Activated naive CD4-positive, alpha-beta T cell treated with anti-CD3 and anti-CD28 coated beads for 36 hours (primary cell): ENCODE results near the gene TLK1. TPM values are rescaled to one million over a fixed set of nuclear protein-coding genes. Genes with fewer than 3 reads are reported as not detected.

ENCODE experiments used
- CTCF ChIA-PET: fragments of 350-600 bp; sonication (Branson Sonifier 250); formaldehyde crosslinking; loops from one replicate; lab custom pipeline; 2021; ENCODE audit warnings: antibody characterized with exemption; lab: Charles Lee
- DNase-seq: peaks from one replicate; pipeline ENCODE4 v3.0.0-alpha.2; 2020
- H3K27ac Mint-ChIP-seq: one replicate; pipeline ENCODE4 v1.8.0; 2021; ENCODE audit warnings: mild to moderate bottlenecking, mixed read lengths
- H3K27me3 Mint-ChIP-seq: one replicate; pipeline ENCODE4 v1.8.0; 2021; ENCODE audit warnings: low read depth, mixed read lengths
- H3K36me3 Mint-ChIP-seq: one replicate; pipeline ENCODE4 v1.8.0; 2021; ENCODE audit warnings: low read depth, mixed read lengths
- H3K4me1 Mint-ChIP-seq: one replicate; pipeline ENCODE4 v1.8.0; 2021; ENCODE audit warnings: low read depth, mixed read lengths
- H3K4me3 Mint-ChIP-seq: one replicate; pipeline ENCODE4 v1.8.0; 2021; ENCODE audit warnings: mild to moderate bottlenecking, moderate library complexity, mixed read lengths
- H3K9me3 Mint-ChIP-seq: one replicate; pipeline ENCODE4 v1.8.0; 2021; ENCODE audit warnings: mixed read lengths
- intact Hi-C: fragments of 100-400 bp; cut with micrococcal nuclease; formaldehyde crosslinking; loops from one replicate; pipeline ENCODE4 v1.15.1; 2023
- total RNA-seq, 2 experiments: library from RNA; stranded (reverse); gene quantifications; one replicate each; pipeline ENCODE4 v1.2.3, GENCODE V29; 2021

Gene TLK1
- total RNA-seq, 2 experiments from 2014 or later, result 54.5 to 55.9 TPM

GRCh38 chr2:171185165-171185818, 24.6 kb upstream of the TLK1 start:
- DNase-seq, result no peak
- Mint-ChIP-seq H3K27ac (no peak overlapping the region), H3K4me3 (no peak overlapping the region), H3K4me1 (peaks cover 15% of the 10 kb centered on the region), H3K9me3 (no peaks in the 10 kb centered on the region), H3K36me3 (no peaks in the 10 kb centered on the region), H3K27me3 (peaks cover 6% of the 10 kb centered on the region)
- intact Hi-C loops, result no loop called here
- CTCF ChIA-PET, result no interaction called here

GRCh38 chr2:171181064-171182049, 20.7 kb upstream of the TLK1 start:
- CTCF ChIA-PET, result interaction anchor here (0.7 to 1.4 kb wide), 4 partner anchors 20 to 779 kb away, joined by 3 to 4 read pairs (median 4); no protein-coding TSS in a partner anchor
- DNase-seq, result no peak
- Mint-ChIP-seq H3K9me3 (no peaks in the 10 kb centered on the region), H3K27ac (no peak overlapping the region), H3K4me1 (peaks cover 20% of the 10 kb centered on the region), H3K36me3 (no peaks in the 10 kb centered on the region), H3K4me3 (no peak overlapping the region), H3K27me3 (peaks cover 6% of the 10 kb centered on the region)
- intact Hi-C loops, result loop anchor here (2.0 kb wide), 1 partner anchor 29 kb away; no protein-coding TSS in a partner anchor

GRCh38 chr2:171180229-171180930, 19.7 kb upstream of the TLK1 start:
- H3K4me1 Mint-ChIP-seq, result peaks cover 20% of the 10 kb centered on the region
- intact Hi-C loops, result loop anchor here (2.0 kb wide), 1 partner anchor 30 kb away; no protein-coding TSS in a partner anchor
- no peak for DNase-seq
- CTCF ChIA-PET, result interaction anchor here (0.6 to 1.4 kb wide), 4 partner anchors 19 to 780 kb away, joined by 3 to 4 read pairs (median 4); no protein-coding TSS in a partner anchor
- H3K27ac Mint-ChIP-seq, result no peak overlapping the region
- no peaks in the 10 kb centered on the region for H3K9me3 Mint-ChIP-seq
- no peak overlapping the region for H3K4me3 Mint-ChIP-seq
- H3K36me3 Mint-ChIP-seq, result no peaks in the 10 kb centered on the region
- H3K27me3 Mint-ChIP-seq, result peaks cover 6% of the 10 kb centered on the region

GRCh38 chr2:171178993-171179392, 18.3 kb upstream of the TLK1 start:
- intact Hi-C loops, result no loop called here
- no peak for DNase-seq
- Mint-ChIP-seq H3K27me3 (peaks cover 6% of the 10 kb centered on the region), H3K4me3 (no peak overlapping the region), H3K36me3 (no peaks in the 10 kb centered on the region), H3K27ac (no peak overlapping the region), H3K9me3 (no peaks in the 10 kb centered on the region), H3K4me1 (peaks cover 22% of the 10 kb centered on the region)
- CTCF ChIA-PET, result interaction anchor here (0.8 kb wide), 1 partner anchor 49 kb away, joined by 3 read pairs; no protein-coding TSS in a partner anchor

- no peaks in the 10 kb centered on the region for H3K27me3 Mint-ChIP-seq
These were observed 15.8 kb upstream of the TLK1 start for GRCh38 chr2:171176516-171176915.

GRCh38 chr2:171174075-171174474, 13.4 kb upstream of the TLK1 start:
- Mint-ChIP-seq H3K36me3 (no peaks in the 10 kb centered on the region), H3K9me3 (peaks cover 6% of the 10 kb centered on the region), H3K27ac (no peak overlapping the region), H3K4me1 (peaks cover 14% of the 10 kb centered on the region), H3K4me3 (no peak overlapping the region), H3K27me3 (no peaks in the 10 kb centered on the region)
- intact Hi-C loops, result no loop called here
- CTCF ChIA-PET, result interaction anchor here (1.2 kb wide), 1 partner anchor 87 kb away, joined by 3 read pairs; no protein-coding TSS in a partner anchor
- no peak for DNase-seq

More at GRCh38 chr2:171176516-171176915, 15.8 kb upstream of the TLK1 start:
- no peaks in the 10 kb centered on the region for H3K36me3 Mint-ChIP-seq
- no peak overlapping the region for H3K27ac Mint-ChIP-seq
- DNase-seq, result no peak
- intact Hi-C loops, result no loop called here
- CTCF ChIA-PET, result interaction anchor here (0.8 kb wide), 1 partner anchor 52 kb away, joined by 3 read pairs; no protein-coding TSS in a partner anchor
- peaks cover 29% of the 10 kb centered on the region for H3K4me1 Mint-ChIP-seq
- peaks cover 6% of the 10 kb centered on the region for H3K9me3 Mint-ChIP-seq
- no peak overlapping the region for H3K4me3 Mint-ChIP-seq

- CTCF ChIA-PET, result interaction anchor here (0.6 to 1.2 kb wide), 2 partner anchors 86 to 260 kb away, joined by 3 read pairs; no protein-coding TSS in a partner anchor
- intact Hi-C loops, result loop anchor here (1.0 kb wide), 4 partner anchors 10 to 243 kb away; no protein-coding TSS in a partner anchor
- Mint-ChIP-seq H3K27ac (no peak overlapping the region), H3K27me3 (no peaks in the 10 kb centered on the region), H3K36me3 (no peaks in the 10 kb centered on the region), H3K4me1 (peaks cover 14% of the 10 kb centered on the region), H3K9me3 (peaks cover 6% of the 10 kb centered on the region), H3K4me3 (no peak overlapping the region)
- DNase-seq, result peak; percentile 57
These were observed 12.4 kb upstream of the TLK1 start for GRCh38 chr2:171173087-171173486.

- no peak overlapping the region for H3K4me3 Mint-ChIP-seq
- H3K9me3 Mint-ChIP-seq, result peaks cover 6% of the 10 kb centered on the region
- no peaks in the 10 kb centered on the region for H3K36me3 Mint-ChIP-seq
- H3K4me1 Mint-ChIP-seq, result peaks cover 14% of the 10 kb centered on the region
- intact Hi-C loops, result no loop called here
- no peaks in the 10 kb centered on the region for H3K27me3 Mint-ChIP-seq
- H3K27ac Mint-ChIP-seq, result no peak overlapping the region
- CTCF ChIA-PET, result interaction anchor here (0.6 kb wide), 1 partner anchor 58 kb away, joined by 4 read pairs; no protein-coding TSS in a partner anchor
- DNase-seq, result no peak
These were observed 11.1 kb upstream of the TLK1 start for GRCh38 chr2:171171808-171172207.

GRCh38 chr2:171169839-171170238, 9.1 kb upstream of the TLK1 start:
- CTCF ChIA-PET, result interaction anchor here (0.7 kb wide), 1 partner anchor 151 kb away, joined by 3 read pairs; no protein-coding TSS in a partner anchor
- DNase-seq, result no peak
- no peak overlapping the region for H3K27ac Mint-ChIP-seq
- H3K4me1 Mint-ChIP-seq, result peaks cover 14% of the 10 kb centered on the region
- peaks cover 6% of the 10 kb centered on the region for H3K9me3 Mint-ChIP-seq
- H3K27me3 Mint-ChIP-seq, result no peaks in the 10 kb centered on the region
- intact Hi-C loops, result loop anchor here (10.0 kb wide), 1 partner anchor 935 kb away; the partner anchor contains the start of gene DLX2
- H3K36me3 Mint-ChIP-seq, result no peaks in the 10 kb centered on the region
- H3K4me3 Mint-ChIP-seq, result no peak overlapping the region

- Mint-ChIP-seq H3K4me3 (no peak overlapping the region), H3K4me1 (peaks cover 14% of the 10 kb centered on the region), H3K9me3 (peaks cover 6% of the 10 kb centered on the region), H3K27ac (no peak overlapping the region), H3K27me3 (no peaks in the 10 kb centered on the region), H3K36me3 (no peaks in the 10 kb centered on the region)
- DNase-seq, result no peak
- intact Hi-C loops, result loop anchor here (10.0 kb wide), 1 partner anchor 935 kb away; the partner anchor contains the start of gene DLX2
- CTCF ChIA-PET, result interaction anchor here (0.7 kb wide), 1 partner anchor 151 kb away, joined by 3 read pairs; no protein-coding TSS in a partner anchor
These were observed 8.6 kb upstream of the TLK1 start for GRCh38 chr2:171169333-171169732.

GRCh38 chr2:171167352-171167997, 6.8 kb upstream of the TLK1 start:
- H3K27ac Mint-ChIP-seq, result no peak overlapping the region
- H3K36me3 Mint-ChIP-seq, result no peaks in the 10 kb centered on the region
- no peaks in the 10 kb centered on the region for H3K27me3 Mint-ChIP-seq
- H3K4me3 Mint-ChIP-seq, result no peak overlapping the region
- DNase-seq, result no peak
- CTCF ChIA-PET, result no interaction called here
- H3K4me1 Mint-ChIP-seq, result peaks cover 17% of the 10 kb centered on the region
- H3K9me3 Mint-ChIP-seq, result peaks cover 2% of the 10 kb centered on the region
- intact Hi-C loops, result loop anchor here (10.0 kb wide), 1 partner anchor 937 kb away; the partner anchor contains the start of gene DLX2
